Fibroblast of pulmonary artery (primary cell): ENCODE results near the gene SPOCK1.

Experiments used
- DNase-seq: peaks from one replicate; pipeline ENCODE4 v3.0.0-alpha.2; 2010; ENCODE audit warnings: low read depth
- H3K4me3 ChIP-seq: replicated peaks from 2 replicates; pipeline ENCODE4 v1.5.1; 2011; ENCODE audit warnings: low read depth, mild to moderate bottlenecking, control low read depth, low read length, moderate library complexity
- TF ChIP-seq, protein P1 (sequence below): IDR thresholded peaks from 2 replicates; pipeline ENCODE4 v1.5.1; 2011; ENCODE audit warnings: mild to moderate bottlenecking, control low read depth, low read length, inconsistent platforms; ENCODE audit errors: missing control alignments

The SPOCK1 gene

DNA sequence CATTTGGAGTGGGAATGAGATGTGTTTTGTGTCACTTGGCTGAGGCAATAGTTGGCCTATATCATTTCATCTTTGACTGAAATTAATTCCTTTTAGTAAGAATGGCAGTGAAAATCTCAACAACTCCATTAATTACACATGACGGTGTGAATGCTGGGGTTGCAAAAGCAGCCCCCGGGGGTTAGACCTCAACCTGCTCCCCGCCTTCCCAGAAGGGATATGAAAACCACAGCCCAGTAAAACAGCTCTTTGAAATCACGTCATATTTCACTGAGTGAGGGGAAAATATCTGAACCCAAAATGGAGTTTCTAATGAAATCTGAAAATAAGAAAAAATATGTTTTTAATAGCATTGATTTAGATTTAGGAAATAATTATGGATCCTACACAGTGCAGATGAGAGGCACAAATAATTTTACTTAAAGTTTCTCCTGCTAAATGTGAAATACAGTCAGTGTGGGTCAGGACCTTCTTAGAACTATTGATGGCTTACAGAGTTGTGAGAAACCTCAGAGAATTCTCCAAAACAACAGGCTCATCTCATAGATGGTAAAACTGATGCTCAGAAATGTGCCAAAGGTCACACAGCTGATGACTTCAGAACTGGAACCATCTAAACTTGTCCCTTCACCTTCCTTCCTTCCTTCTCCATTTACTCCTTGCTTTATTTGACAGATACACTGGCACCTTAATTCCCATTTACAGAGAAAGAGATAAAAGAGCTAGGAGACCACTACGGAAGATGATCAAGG is 96.5 kb downstream of the SPOCK1 start:
- no peak overlapping the region for H3K4me3 ChIP-seq
- TF ChIP-seq, protein P1, sequence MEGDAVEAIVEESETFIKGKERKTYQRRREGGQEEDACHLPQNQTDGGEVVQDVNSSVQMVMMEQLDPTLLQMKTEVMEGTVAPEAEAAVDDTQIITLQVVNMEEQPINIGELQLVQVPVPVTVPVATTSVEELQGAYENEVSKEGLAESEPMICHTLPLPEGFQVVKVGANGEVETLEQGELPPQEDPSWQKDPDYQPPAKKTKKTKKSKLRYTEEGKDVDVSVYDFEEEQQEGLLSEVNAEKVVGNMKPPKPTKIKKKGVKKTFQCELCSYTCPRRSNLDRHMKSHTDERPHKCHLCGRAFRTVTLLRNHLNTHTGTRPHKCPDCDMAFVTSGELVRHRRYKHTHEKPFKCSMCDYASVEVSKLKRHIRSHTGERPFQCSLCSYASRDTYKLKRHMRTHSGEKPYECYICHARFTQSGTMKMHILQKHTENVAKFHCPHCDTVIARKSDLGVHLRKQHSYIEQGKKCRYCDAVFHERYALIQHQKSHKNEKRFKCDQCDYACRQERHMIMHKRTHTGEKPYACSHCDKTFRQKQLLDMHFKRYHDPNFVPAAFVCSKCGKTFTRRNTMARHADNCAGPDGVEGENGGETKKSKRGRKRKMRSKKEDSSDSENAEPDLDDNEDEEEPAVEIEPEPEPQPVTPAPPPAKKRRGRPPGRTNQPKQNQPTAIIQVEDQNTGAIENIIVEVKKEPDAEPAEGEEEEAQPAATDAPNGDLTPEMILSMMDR = no peak
- no peak for DNase-seq

DNA sequence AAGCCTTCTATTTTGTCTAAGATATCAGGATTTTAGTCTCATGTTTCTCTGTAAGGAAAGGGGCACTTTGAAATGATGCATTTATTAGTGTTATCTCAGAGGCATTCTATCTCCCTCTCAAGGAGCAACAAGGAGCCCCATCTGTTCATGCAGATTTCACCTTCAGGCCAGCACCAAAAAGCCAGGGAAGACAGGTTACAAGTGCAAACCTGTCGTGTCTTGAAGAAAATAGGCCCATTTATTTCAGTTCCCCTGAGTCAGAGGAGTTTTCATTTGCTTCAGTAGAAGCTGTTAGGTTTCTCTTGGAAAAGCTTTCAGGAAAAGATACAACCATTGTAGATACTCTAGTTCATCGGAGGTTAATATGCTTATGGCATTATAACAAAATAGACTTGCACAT is 97.2 kb downstream of the SPOCK1 start:
- TF ChIP-seq, protein P1 = no peak
- no peak for DNase-seq
- no peak overlapping the region for H3K4me3 ChIP-seq

DNA sequence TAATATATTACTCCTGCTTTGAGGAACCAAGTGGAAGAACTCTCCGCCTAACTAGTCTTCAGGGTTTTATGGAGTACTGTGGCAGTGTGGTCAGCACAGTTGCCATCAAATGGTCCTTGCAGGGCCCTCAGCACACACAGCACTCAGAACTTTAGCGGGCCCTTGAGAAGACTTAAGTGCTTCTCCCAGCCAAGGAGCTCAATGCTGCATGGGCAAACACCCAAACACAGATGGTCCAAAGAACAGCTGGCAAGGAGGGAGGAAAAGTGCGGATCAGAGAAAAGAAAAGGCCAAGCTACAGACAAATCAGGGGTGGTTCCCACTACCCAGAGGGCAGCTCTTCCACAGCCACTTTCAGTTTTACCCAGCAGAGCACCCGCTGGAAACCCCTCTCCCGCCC is 98.6 kb downstream of the SPOCK1 start:
- TF ChIP-seq, protein P1 = no peak
- no peak for DNase-seq
- no peak overlapping the region for H3K4me3 ChIP-seq

DNA sequence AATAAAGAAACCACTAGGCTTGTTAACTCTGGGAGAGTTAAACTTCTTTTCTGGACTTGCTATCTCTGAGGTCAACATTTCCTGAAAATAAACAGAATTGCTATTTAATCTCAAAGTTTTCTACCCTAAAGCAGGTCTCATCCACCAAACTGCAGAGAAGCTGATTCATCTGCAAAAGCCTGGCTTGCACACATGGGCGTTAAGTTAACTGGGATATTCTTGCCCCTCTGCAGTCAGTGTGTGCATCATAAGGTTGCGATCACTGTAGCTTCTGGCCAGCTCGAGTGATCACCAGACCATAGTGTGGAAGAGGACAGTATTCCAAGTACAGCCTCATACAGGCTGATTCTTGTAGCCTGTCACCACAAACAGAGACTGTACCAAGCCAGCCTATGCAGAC is 99.2 kb downstream of the SPOCK1 start:
- no peak overlapping the region for H3K4me3 ChIP-seq
- TF ChIP-seq, protein P1 = no peak
- no peak for DNase-seq

DNA sequence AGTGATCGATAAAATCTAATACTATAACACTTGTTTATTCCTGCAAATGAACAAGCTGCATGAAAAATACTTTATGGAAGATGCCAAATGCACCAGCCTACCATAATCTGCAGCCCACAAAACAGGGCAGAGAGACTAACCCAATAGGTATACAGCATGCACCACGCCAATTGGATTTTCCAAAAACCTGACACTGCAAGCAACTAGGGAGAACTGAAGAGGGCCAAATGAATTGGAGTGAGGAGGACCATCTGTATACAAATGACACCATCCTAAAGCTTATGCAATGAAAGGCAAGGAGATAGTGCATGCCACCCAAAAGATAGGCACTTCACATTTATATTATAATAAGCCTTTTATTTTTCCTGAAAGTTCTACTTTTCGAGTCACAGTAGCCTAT is 100.4 kb downstream of the SPOCK1 start:
- DNase-seq = no peak
- TF ChIP-seq, protein P1 = no peak
- no peak overlapping the region for H3K4me3 ChIP-seq

DNA sequence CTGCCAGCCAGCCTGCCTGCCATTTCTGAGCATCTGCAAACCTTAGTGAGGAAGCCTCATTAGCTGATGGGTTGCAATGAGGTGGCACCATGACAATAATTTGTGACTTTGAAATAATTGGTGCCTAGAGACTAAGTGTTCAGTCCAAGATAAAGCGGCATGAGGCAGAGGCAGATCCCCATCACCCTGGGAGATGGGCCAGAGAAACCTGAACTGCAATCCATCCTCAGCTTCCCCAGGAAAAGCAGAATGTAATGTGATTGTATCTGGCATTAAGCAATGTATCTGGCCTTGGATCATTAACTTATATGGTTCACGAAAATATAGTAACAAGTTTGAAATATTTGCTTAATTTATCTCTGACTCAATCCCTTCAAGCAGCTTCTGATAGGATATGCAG is 101.0 kb downstream of the SPOCK1 start:
- no peak for DNase-seq
- TF ChIP-seq, protein P1 = no peak
- no peak overlapping the region for H3K4me3 ChIP-seq
